Measurements from ENCODE around the gene HOXA10.

The HOXA10 gene

GRCh38 chr7:27203365-27203953, 29.3 kb upstream of the HOXA10 start:
- DNase-seq: no peak

GRCh38 chr7:27202862-27203134, 28.7 kb upstream of the HOXA10 start:
- no peak for DNase-seq

GRCh38 chr7:27202018-27202861, 28.1 kb upstream of the HOXA10 start:
- no peak for DNase-seq

GRCh38 chr7:27201580-27202017, 27.5 kb upstream of the HOXA10 start:
- DNase-seq: no peak

GRCh38 chr7:27200761-27201579, 26.9 kb upstream of the HOXA10 start:
- no peak for DNase-seq

GRCh38 chr7:27199849-27200760, 26.0 kb upstream of the HOXA10 start, which contains the start of gene HOXA13:
HOXA13 (minus strand) TSS chr7:27200091; CDS start chr7:27200077, 14 bp downstream.
- peak in 1 of 2 experiments; percentile 59 for DNase-seq

- no peak for DNase-seq
Observed at GRCh38 chr7:27198871-27199801, 25.0 kb upstream of the HOXA10 start.

- DNase-seq: no peak
Observed at GRCh38 chr7:27198138-27198841, 24.2 kb upstream of the HOXA10 start.

- no peak for DNase-seq
Observed at GRCh38 chr7:27197137-27198042, 23.3 kb upstream of the HOXA10 start.

GRCh38 chr7:27196287-27196767, 22.2 kb upstream of the HOXA10 start:
- peak; percentile 44 to 79 for DNase-seq

- DNase-seq: no peak
Observed at GRCh38 chr7:27194686-27195379, 20.7 kb upstream of the HOXA10 start.

GRCh38 chr7:27194002-27194352, 19.9 kb upstream of the HOXA10 start:
- DNase-seq: no peak

- no peak for DNase-seq
Observed at GRCh38 chr7:27193335-27194001, 19.3 kb upstream of the HOXA10 start.

GRCh38 chr7:27192546-27193334, 18.6 kb upstream of the HOXA10 start:
- DNase-seq: no peak

- DNase-seq: no peak
Observed at GRCh38 chr7:27191833-27192545, 17.9 kb upstream of the HOXA10 start.

- DNase-seq: no peak
Observed at GRCh38 chr7:27191161-27191731, 17.1 kb upstream of the HOXA10 start.

Data from NCI-H446 (cell line).